Activated T-cell treated with anti-CD3 and anti-CD28 coated beads, Interleukin-2, amount 50 U/mL, for 72 hours (primary cell): ENCODE measurements around the gene ELOVL5. TPM values are rescaled to one million over a fixed set of nuclear protein-coding genes. Genes with fewer than 3 reads are reported as not detected.

Experiments
- ATAC-seq, 2 donors: fragments of 150-1000 bp; cut with Tn5 transposase; replicated peaks in 1 of 2; 2 replicates each; pipeline ENCODE4 v1.10.0; 2021; ENCODE audit warnings: moderate library complexity in 2 of 2, mild to moderate bottlenecking in 1 of 2
- DNase-seq, 2 donors: peaks; one replicate each; pipeline ENCODE4 v3.0.0; 2021 to 2022; ENCODE audit warnings: mixed read lengths in 1 of 2
- H3K27ac Mint-ChIP-seq: one replicate; pipeline ENCODE4 v1.8.0; 2022; ENCODE audit warnings: mild to moderate bottlenecking, moderate library complexity, mixed read lengths
- H3K27me3 Mint-ChIP-seq: one replicate; pipeline ENCODE4 v1.8.0; 2022; ENCODE audit warnings: low read depth, mixed read lengths
- H3K36me3 Mint-ChIP-seq, 2 donors: one replicate each; pipeline ENCODE4 v1.8.0; 2022; ENCODE audit warnings: mixed read lengths in 2 of 2, mild to moderate bottlenecking in 1 of 2; ENCODE audit not compliant: insufficient read depth in 2 of 2
- H3K4me1 Mint-ChIP-seq: one replicate; pipeline ENCODE4 v1.8.0; 2022; ENCODE audit warnings: low read depth, mixed read lengths
- H3K4me3 Mint-ChIP-seq, 2 donors: one replicate each; pipeline ENCODE4 v1.8.0; 2022; ENCODE audit warnings: mild to moderate bottlenecking in 2 of 2, mixed read lengths in 2 of 2, moderate library complexity in 2 of 2
- H3K9me3 Mint-ChIP-seq, 2 donors: one replicate each; pipeline ENCODE4 v1.8.0; 2022; ENCODE audit warnings: mixed read lengths in 2 of 2
- total RNA-seq, 2 donors: library from RNA; stranded (reverse); gene quantifications; one replicate each; pipeline ENCODE4 v1.2.3, GENCODE V29; 2022

ELOVL5 gene
- total RNA-seq, 2 donors from 2014 or later = 102 to 108 TPM

GRCh38 chr6:53290537-53291510, 57.9 kb downstream of the ELOVL5 start:
- Mint-ChIP-seq H3K4me1 (peaks cover 39% of the 10 kb centered on the region), H3K27me3 (no peaks in the 10 kb centered on the region), H3K4me3 (peak overlapping the region; percentile 8 to 75), H3K9me3 (no peaks in the 10 kb centered on the region), H3K27ac (peak overlapping the region; percentile 97), H3K36me3 (peaks cover 5 to 12% of the 10 kb centered on the region in 2 donors)
- DNase-seq (no peak), ATAC-seq (peak; percentile 24 to 58)

DNA sequence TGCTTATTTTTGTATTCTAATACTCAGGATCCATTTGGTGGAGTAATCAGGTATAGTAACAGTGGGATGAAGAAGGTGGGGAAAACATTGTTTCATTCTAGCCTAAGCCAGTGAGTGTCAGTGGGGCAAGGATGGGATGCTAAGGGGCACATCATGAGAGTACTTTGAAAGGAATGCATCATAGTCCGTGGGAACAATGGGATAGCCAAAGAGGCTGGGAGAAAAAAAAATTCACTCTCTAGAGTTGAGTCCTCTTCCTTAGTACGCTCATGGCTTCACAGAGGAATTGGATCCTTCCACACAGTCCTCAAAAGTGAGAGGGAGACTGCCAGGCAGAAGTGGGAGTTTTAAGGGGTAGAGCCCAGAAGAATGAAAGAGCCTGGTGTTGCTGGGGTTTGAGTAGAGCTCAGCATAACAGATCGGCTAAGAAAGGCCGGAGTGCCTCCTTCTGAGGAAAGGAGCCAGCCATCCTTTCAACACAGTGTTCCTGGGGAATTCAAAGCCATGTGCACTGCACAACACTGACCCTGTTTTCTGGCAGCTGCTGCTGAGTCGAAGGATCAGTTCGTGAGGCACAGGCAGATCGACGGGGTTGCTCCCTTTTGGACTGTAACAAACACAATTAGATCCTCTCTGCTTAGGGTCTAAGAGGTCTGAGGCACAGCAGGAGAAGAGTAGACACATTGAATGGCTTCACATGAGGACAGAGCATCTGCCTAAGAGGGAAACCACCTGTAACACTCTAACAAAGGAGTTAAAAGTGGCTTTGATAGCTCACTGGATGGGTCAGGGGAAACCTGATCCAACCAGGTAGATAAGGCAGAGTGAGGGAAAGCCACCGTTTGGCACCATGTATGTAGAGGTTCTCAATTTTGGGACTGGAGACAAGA, 61.2 kb downstream of the ELOVL5 start:
- no peak overlapping the region for H3K4me3 Mint-ChIP-seq
- no peak for ATAC-seq
- no peaks in the 10 kb centered on the region for H3K27me3 Mint-ChIP-seq
- DNase-seq = no peak
- peaks cover 5 to 13% of the 10 kb centered on the region in 2 donors for H3K36me3 Mint-ChIP-seq
- peak overlapping the region; percentile 70 for H3K27ac Mint-ChIP-seq
- peaks cover 46% of the 10 kb centered on the region for H3K4me1 Mint-ChIP-seq
- no peaks in the 10 kb centered on the region for H3K9me3 Mint-ChIP-seq

DNA sequence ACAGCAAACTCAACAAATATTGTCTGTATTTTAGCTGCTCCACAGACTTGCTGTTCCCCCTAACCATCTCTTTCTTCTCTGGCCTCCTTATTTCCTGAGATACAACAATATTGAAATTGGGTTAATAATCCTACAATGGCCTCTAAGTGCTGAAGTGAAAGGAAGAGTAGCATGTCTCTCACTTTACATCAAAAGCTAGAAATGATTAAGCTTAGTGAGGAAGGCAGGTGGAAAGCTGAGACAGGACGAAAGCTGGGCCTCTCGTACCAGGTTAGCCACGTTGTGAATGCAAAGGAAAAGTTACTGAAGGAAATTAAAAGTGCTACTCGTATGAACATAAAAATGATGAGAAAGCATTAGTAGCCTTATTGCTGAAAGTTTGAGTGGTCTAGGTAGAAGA, 63.8 kb downstream of the ELOVL5 start:
- peaks cover 4 to 13% of the 10 kb centered on the region in 2 donors for H3K36me3 Mint-ChIP-seq
- no peaks in the 10 kb centered on the region for H3K27me3 Mint-ChIP-seq
- peak overlapping the region; percentile 6 for H3K27ac Mint-ChIP-seq
- no peaks in the 10 kb centered on the region for H3K9me3 Mint-ChIP-seq
- H3K4me1 Mint-ChIP-seq = peaks cover 29% of the 10 kb centered on the region
- ATAC-seq (peak; percentile 37 to 84), DNase-seq (no peak)
- H3K4me3 Mint-ChIP-seq = peak overlapping the region in 1 of 2 donors; percentile 49

- Mint-ChIP-seq H3K4me3 (no peak overlapping the region), H3K27ac (no peak overlapping the region), H3K36me3 (peaks cover 6 to 12% of the 10 kb centered on the region in 2 donors), H3K9me3 (no peaks in the 10 kb centered on the region), H3K4me1 (peaks cover 33% of the 10 kb centered on the region), H3K27me3 (no peaks in the 10 kb centered on the region)
- ATAC-seq (no peak), DNase-seq (no peak)
These were observed 66.0 kb downstream of the ELOVL5 start for GRCh38 chr6:53282741-53283140.

- ATAC-seq (no peak), DNase-seq (no peak)
- H3K27ac Mint-ChIP-seq = peak overlapping the region; percentile 37
- no peaks in the 10 kb centered on the region for H3K27me3 Mint-ChIP-seq
- peaks cover 6 to 9% of the 10 kb centered on the region in 2 donors for H3K36me3 Mint-ChIP-seq
- peaks cover 33% of the 10 kb centered on the region for H3K4me1 Mint-ChIP-seq
- no peak overlapping the region for H3K4me3 Mint-ChIP-seq
- H3K9me3 Mint-ChIP-seq = no peaks in the 10 kb centered on the region
These were observed 66.5 kb downstream of the ELOVL5 start for GRCh38 chr6:53282234-53282633.

DNA sequence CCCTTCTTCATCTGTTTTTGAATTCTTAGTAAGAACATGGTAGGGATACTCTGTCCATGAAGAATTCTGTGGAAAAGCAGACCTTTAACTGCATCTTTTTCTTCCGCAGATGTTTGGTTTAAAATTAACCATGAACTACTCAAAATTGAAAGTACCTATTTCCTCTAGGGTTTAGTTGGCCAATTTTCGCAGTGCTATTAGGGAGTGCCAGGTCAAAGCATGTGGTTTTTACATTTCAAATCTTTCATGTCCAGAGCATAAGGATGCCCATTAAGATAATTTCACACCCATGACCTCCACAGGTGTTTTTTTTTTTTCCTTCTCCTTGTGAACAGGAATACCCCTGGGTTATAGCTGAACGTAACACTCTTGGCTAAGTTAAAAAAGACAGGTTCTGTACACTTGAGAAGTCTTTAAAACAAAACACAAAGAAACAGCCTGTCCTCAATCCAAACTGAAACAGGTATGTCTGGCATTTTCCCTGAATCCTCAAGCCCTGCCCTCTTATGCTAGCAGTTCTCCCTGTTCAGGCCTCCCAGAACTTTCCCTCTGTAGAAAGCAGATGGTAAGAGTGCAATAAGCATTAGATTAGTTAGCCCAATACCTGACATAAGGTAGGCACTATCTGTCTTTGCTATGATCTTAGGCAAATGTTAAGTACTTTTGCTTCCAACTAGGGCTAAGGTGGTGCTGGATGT, 67.1 kb downstream of the ELOVL5 start:
- peaks cover 33% of the 10 kb centered on the region for H3K4me1 Mint-ChIP-seq
- H3K27me3 Mint-ChIP-seq = no peaks in the 10 kb centered on the region
- DNase-seq = no peak
- H3K27ac Mint-ChIP-seq = peak overlapping the region; percentile 37
- peaks cover 7 to 8% of the 10 kb centered on the region in 2 donors for H3K36me3 Mint-ChIP-seq
- no peak overlapping the region for H3K4me3 Mint-ChIP-seq
- no peak for ATAC-seq
- no peaks in the 10 kb centered on the region for H3K9me3 Mint-ChIP-seq

DNA sequence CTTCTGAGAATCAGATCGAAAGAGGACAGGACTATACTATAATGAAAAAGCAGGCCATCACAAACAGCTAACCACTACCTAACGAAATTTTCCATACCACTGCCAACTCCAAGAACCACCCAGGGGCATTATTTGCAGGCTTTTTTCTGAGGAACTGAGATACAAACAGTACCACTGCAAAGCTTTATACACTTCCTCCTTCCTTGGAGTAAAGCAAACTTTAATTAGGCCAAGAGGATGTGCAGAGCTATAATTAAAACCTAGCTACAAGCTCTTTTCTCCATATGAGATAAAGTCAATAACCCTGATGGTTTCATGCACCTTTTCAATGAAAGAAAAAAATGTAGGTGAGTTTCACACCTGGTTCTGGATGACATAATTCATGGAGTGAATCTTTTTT, 68.5 kb downstream of the ELOVL5 start:
- no peak for ATAC-seq
- Mint-ChIP-seq H3K9me3 (no peaks in the 10 kb centered on the region), H3K27me3 (no peaks in the 10 kb centered on the region), H3K36me3 (peaks cover 7 to 8% of the 10 kb centered on the region in 2 donors), H3K27ac (no peak overlapping the region), H3K4me3 (no peak overlapping the region), H3K4me1 (peaks cover 31% of the 10 kb centered on the region)
- DNase-seq = no peak

DNA sequence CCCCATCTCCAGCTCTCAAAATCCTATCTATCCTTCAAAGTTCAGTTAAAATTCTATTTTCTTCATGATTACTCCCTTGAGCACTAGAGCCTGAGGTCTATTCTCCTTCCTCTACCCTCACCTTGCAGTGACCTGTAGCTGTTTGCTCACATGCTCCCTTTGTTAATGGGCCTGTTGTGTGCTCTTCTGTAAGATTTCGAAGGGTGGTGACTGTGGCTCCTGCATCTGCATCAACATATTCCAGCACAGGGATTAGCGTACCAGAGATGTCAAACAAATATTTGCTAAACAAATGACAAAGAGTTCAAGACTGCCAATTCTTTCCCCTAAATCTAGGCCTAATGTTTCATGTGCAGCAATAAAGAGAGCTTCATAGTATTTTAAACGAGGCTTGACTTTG, 69.5 kb downstream of the ELOVL5 start:
- no peak overlapping the region for H3K4me3 Mint-ChIP-seq
- H3K9me3 Mint-ChIP-seq = no peaks in the 10 kb centered on the region
- no peak for ATAC-seq
- H3K27ac Mint-ChIP-seq = peak overlapping the region; percentile 43
- H3K27me3 Mint-ChIP-seq = no peaks in the 10 kb centered on the region
- peaks cover 8 to 11% of the 10 kb centered on the region in 2 donors for H3K36me3 Mint-ChIP-seq
- H3K4me1 Mint-ChIP-seq = peaks cover 24% of the 10 kb centered on the region
- DNase-seq = no peak

DNA sequence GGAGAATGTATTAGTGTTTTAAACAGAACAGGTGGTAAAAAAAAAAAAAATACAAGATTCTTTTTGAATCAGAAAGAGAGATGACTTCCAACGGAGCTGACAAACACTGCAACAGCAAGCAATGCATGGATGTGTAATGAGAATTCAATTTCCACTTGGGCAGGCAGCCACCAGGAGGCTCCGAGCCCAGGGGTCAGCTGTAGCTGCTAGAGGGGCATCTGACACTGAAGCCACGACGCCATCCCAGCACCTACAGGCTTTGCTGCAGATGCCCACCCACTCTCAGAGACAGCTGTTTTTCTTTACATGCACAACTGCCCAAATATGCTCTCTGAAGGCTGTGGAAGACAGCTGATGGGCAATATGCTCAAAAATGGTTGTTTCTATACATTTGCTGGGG, 75.4 kb downstream of the ELOVL5 start:
- H3K27me3 Mint-ChIP-seq = no peaks in the 10 kb centered on the region
- no peak overlapping the region for H3K27ac Mint-ChIP-seq
- ATAC-seq (no peak), DNase-seq (no peak)
- H3K36me3 Mint-ChIP-seq = peaks cover 4 to 29% of the 10 kb centered on the region in 2 donors
- no peaks in the 10 kb centered on the region for H3K9me3 Mint-ChIP-seq
- no peak overlapping the region for H3K4me3 Mint-ChIP-seq
- H3K4me1 Mint-ChIP-seq = peaks cover 16% of the 10 kb centered on the region

- Mint-ChIP-seq H3K4me1 (peaks cover 16% of the 10 kb centered on the region), H3K36me3 (peaks cover 7 to 38% of the 10 kb centered on the region in 2 donors), H3K27ac (no peak overlapping the region), H3K9me3 (no peaks in the 10 kb centered on the region), H3K27me3 (no peaks in the 10 kb centered on the region), H3K4me3 (no peak overlapping the region)
- DNase-seq = no peak
- no peak for ATAC-seq
These were observed 78.9 kb downstream of the ELOVL5 start for GRCh38 chr6:53269827-53270226.

DNA sequence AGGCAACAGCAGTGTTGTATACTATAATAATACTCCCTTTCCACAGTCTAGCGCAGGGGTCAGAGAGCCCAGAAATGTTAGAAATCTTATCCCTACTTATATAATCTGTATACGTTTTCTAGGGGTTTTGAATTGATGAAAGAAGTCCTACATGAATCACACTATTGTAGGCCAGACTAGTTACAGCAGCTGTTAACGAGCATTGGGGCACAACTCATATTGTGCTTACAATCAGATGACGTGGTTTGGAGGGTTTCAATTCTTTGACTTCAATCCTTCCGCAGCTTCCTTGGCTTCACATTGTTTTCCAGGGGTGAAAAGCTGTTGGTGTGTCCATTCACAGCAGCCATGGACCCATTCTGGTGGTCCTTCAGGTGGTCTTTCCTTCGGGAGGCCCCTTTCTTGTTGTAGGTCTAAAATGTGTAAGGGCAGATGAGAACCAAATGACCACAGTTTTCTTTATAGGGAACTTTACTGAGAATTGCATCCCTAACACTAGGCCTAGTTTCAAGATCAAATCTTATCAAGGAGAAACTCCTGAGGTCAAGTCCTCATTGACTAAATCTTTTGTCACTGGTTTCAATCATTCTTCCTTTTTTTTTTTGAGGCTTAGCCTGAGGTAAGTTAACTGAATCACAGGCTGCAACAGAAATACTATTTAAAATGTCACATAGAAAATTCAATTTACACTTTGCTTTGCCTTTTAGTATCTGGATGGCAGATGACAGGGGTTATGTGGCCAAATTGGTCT, 79.7 kb downstream of the ELOVL5 start:
- Mint-ChIP-seq H3K27ac (no peak overlapping the region), H3K36me3 (peaks cover 7 to 37% of the 10 kb centered on the region in 2 donors), H3K4me1 (peaks cover 16% of the 10 kb centered on the region), H3K4me3 (peak overlapping the region in 1 of 2 donors; percentile 24), H3K27me3 (no peaks in the 10 kb centered on the region), H3K9me3 (no peaks in the 10 kb centered on the region)
- peak; percentile 44 to 72 for ATAC-seq
- DNase-seq = no peak

GRCh38 chr6:53266553-53267090, 82.1 kb downstream of the ELOVL5 start:
- H3K36me3 Mint-ChIP-seq = peaks cover 9 to 31% of the 10 kb centered on the region in 2 donors
- no peak overlapping the region for H3K4me3 Mint-ChIP-seq
- ATAC-seq (no peak), DNase-seq (no peak)
- peaks cover 16% of the 10 kb centered on the region for H3K4me1 Mint-ChIP-seq
- no peaks in the 10 kb centered on the region for H3K9me3 Mint-ChIP-seq
- H3K27me3 Mint-ChIP-seq = no peaks in the 10 kb centered on the region
- H3K27ac Mint-ChIP-seq = no peak overlapping the region
